HG03565 (cell line): ENCODE results near the gene CHD9NB.

Experiments
- ATAC-seq: cut with Tn5 transposase; IDR thresholded peaks from one replicate; pipeline ENCODE4 v1.9.1; 2021; ENCODE audit warnings: mild to moderate bottlenecking, moderate library complexity; ENCODE audit not compliant: unreplicated experiment

The CHD9NB gene

DNA sequence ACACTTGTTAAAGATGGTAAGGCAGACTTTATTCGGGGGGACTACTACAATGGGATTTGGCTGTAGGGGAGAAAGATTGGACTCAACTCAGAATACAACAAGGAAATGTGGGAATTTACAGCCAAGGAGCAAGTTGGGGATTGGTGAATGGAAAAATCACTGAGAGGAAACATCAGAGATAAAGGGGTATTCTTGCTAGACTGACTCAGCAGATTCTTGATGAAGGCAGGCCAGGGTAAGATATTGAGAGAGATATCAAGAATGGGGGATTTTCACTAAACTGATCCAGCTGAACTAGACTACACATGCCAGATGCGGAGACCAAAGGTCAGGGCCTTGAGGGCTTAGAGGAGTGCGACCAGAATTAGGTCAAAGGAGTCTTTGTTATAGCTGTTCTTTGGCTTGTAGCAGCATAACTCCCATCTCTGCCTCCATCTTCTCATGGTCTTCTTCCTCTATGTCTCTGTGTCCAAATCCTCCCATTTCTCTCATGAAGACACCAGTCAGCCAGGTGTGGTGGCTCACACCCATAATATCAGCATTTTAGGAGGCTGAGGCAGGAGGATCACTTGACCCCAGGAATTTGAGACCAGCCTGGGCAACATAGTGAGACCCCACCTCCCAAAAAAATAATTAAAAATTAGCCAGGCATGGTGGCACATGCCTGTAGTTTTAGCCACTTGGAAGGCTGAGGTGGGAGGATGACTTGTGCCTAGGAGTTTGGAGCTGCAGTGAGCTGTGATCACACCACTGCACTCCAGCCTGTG, 17.3 kb downstream of the CHD9NB start:
- ATAC-seq, result no peak

DNA sequence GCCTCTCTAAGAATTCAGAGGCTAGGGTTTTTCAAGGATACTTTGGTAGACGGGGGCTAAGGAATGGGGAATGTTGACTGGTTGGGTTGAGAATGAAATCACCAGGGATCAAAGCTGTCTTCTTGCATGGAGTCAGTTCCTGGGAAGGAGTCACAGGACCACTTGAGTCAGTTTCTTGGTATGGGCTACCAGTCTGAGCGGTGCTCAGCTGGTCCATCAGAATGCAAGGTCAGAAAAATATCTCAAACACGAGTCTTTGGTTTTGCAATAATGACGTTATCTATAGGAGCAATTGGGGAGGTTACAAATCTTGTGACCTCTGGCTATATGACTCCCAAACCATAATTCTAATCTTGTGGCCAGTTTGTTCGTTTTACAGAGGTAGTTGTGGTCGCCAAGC, 18.4 kb downstream of the CHD9NB start:
- ATAC-seq, result no peak

- ATAC-seq, result no peak
Observed at GRCh38 chr16:53031323-53031942, 21.3 kb downstream of the CHD9NB start.

DNA sequence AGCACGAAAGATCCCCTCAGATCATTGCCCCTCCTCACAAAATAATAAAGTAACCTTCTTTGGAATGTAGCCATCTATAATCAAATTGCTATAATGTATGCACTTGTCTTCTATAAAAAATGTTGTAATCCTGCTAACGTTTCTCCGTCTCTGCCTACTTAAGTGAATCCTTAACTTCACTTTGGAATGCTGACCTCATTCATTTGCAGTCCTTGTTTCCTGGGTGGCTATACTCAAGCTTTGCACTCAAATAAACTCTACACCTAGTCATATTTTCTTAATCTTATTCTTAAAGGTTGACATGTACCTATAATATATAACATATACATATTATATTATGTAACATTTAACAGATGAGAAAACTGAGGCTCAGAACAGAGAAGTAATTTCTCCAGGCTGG, 22.7 kb downstream of the CHD9NB start:
- no peak for ATAC-seq

DNA sequence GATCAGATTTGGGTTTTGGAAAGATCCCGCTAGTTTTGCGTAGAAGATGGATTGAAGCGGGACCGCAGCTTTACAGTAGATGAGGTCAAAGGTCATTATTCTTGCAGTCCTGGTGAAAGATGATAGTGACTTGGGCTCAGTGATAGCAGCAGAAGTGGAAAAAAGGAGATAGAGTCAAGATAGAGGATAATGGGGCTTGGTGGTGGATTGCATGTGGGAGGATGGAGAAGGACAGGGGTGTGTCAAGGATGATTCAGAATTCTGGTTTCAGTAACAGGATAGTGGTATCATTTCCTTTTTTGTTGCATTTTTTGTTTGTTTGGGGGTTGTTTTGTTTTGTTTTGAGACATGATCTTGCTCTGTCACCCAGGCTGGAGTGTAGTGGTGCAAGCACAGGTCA, 28.7 kb downstream of the CHD9NB start:
- ATAC-seq, result no peak

- ATAC-seq, result no peak
Observed at GRCh38 chr16:53022374-53022773, 30.3 kb downstream of the CHD9NB start.

DNA sequence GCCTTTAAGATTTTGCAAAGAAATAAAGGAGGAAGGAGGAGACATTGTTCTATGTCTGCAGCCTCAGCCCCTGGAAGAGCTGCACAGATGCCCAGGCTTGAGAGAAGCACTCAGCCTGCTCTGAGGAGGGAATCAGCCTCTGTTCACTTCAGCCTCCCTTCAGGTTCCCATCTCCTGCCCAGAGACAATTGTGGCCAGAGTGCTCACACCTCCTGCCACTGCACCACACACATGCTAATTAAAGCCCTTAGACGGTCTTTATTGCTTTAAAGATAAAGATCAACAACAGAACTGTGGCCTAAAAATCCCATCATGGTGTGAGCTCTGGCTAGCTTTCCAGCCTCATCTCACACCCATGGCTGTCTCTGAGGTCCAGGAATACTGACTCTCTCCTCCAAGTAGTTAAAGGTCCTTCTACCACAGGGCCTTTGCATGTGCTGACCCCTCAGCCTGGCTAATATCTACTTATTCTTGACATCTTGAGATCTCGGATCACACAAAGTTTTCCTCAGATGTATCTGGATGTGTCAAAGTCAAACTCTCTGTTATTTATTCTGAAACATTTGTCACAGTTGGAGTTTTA, 33.8 kb downstream of the CHD9NB start:
- ATAC-seq, result no peak

- no peak for ATAC-seq
Observed at GRCh38 chr16:53014287-53014686, 38.4 kb downstream of the CHD9NB start.

GRCh38 chr16:53007095-53007494, 45.6 kb downstream of the CHD9NB start:
- no peak for ATAC-seq

GRCh38 chr16:52997922-52998321, 54.8 kb downstream of the CHD9NB start:
- no peak for ATAC-seq

- ATAC-seq, result no peak
Observed at GRCh38 chr16:52994942-52995341, 57.8 kb downstream of the CHD9NB start.

DNA sequence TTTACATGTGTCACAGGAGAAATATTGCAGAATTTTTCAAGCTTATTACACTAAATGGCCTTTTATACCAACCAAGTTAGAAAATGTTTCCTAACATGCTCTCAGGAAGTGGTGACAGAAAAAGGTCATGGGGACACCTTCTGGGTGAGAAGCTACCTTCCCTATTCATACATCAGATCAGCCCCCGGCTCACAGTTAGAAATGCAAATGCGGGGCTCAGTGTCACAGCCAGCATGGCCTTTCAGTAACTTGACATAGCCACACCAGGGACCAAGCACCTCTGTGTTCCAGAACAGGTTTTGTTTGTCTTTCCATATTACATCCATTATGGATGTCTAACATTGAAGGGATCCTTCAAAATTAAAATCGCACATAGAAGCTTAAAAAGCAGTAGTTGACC, 59.5 kb downstream of the CHD9NB start:
- no peak for ATAC-seq

DNA sequence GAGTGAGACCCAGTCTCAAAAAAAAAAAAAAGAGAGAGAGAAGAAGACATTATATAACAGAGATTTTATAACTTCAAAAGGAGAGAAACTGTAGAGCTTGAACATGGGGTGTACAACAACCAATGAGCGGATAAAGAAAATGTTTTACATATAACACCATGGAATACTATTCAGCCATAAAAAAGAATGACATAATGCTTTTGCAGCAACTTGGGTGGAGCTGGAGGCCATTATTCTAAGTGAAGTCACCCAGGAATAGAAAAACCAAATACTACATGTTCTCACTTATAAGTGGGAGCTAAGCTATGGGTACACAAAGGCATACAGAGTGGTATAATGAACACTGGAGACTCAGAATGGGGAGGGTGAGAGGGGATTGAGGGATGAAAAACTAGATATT, 61.1 kb downstream of the CHD9NB start:
- ATAC-seq, result no peak
